ENCODE data around the gene STMP1. TPM values are rescaled to one million over a fixed set of nuclear protein-coding genes. Genes with fewer than 3 reads are reported as not detected.

The STMP1 gene
- polyA plus RNA-seq (2012; ENCODE audit: insufficient read length, low read depth): 40.5 TPM

- TF ChIP-seq TAF1 (IDR thresholded peaks at IDR 0.05; ENCODE audit: borderline replicate concordance, insufficient read depth, low read length) (peak; percentile 93), FOXP2 (optimal IDR thresholded peaks at IDR 0.05; ENCODE audit: borderline replicate concordance, extremely low read depth, extremely low read length, insufficient read depth) (peak; percentile 98), SIN3A (IDR thresholded peaks at IDR 0.05; ENCODE audit: borderline replicate concordance, insufficient read depth, low read length) (no peak; the same call in 1 of the 2 replicates), REST (IDR thresholded peaks at IDR 0.05; ENCODE audit: insufficient read depth in 1 of 2, low read depth in 2 of 2, low read length in 2 of 2) (peak in 1 of 2 experiments; percentile 47; a peak in 1 of 4 replicates), POLR2AphosphoS5 (IDR thresholded peaks at IDR 0.05; ENCODE audit: low read depth, low read length) (peak; percentile 89)
Measured at GRCh38 chr7:135662373-135663114, at the start of gene STMP1. Gene STMP1, plus strand, starts transcription at chr7:135662514.

- TF ChIP-seq FOXP2 (optimal IDR thresholded peaks at IDR 0.05; ENCODE audit: borderline replicate concordance, extremely low read depth, extremely low read length, insufficient read depth): no peak
- TF ChIP-seq REST (IDR thresholded peaks at IDR 0.05; ENCODE audit: insufficient read depth in 1 of 2, low read depth in 2 of 2, low read length in 2 of 2): no peak
- TF ChIP-seq TAF1 (IDR thresholded peaks at IDR 0.05; ENCODE audit: borderline replicate concordance, insufficient read depth, low read length): no peak
- TF ChIP-seq POLR2AphosphoS5 (IDR thresholded peaks at IDR 0.05; ENCODE audit: low read depth, low read length): no peak
- no peak for TF ChIP-seq SIN3A (IDR thresholded peaks at IDR 0.05; ENCODE audit: borderline replicate concordance, insufficient read depth, low read length)
Measured at GRCh38 chr7:135616136-135616535, 46.2 kb upstream of the STMP1 start.

DNA sequence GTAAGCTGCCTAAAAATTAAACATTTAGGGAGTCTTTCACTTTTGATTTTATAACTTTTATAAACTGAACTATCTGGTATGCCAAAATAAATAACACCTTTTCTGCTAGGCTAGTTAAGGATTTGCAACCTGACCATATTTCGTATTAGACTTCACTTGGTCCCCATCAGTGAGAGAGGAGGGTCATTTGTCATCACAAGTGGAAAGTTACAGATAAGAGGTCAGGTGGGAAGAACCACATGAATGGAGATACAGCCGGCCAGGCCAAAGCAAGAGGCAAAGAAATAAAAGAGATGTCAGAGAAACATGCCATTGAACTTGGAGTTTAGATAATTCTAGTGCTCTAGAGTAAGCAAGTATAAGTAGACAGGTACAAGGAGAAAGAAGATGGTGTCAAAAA, 44.5 kb upstream of the STMP1 start:
- TF ChIP-seq FOXP2 (optimal IDR thresholded peaks at IDR 0.05; ENCODE audit: borderline replicate concordance, extremely low read depth, extremely low read length, insufficient read depth) (no peak), POLR2AphosphoS5 (IDR thresholded peaks at IDR 0.05; ENCODE audit: low read depth, low read length) (no peak), SIN3A (IDR thresholded peaks at IDR 0.05; ENCODE audit: borderline replicate concordance, insufficient read depth, low read length) (no peak)

GRCh38 chr7:135618510-135618909, 43.8 kb upstream of the STMP1 start:
- TF ChIP-seq FOXP2 (optimal IDR thresholded peaks at IDR 0.05; ENCODE audit: borderline replicate concordance, extremely low read depth, extremely low read length, insufficient read depth) (no peak), REST (IDR thresholded peaks at IDR 0.05; ENCODE audit: insufficient read depth in 1 of 2, low read depth in 2 of 2, low read length in 2 of 2) (no peak), SIN3A (IDR thresholded peaks at IDR 0.05; ENCODE audit: borderline replicate concordance, insufficient read depth, low read length) (no peak), POLR2AphosphoS5 (IDR thresholded peaks at IDR 0.05; ENCODE audit: low read depth, low read length) (no peak), TAF1 (IDR thresholded peaks at IDR 0.05; ENCODE audit: borderline replicate concordance, insufficient read depth, low read length) (no peak)

GRCh38 chr7:135620447-135620846, 41.9 kb upstream of the STMP1 start:
- no peak for TF ChIP-seq TAF1 (IDR thresholded peaks at IDR 0.05; ENCODE audit: borderline replicate concordance, insufficient read depth, low read length)

All from PFSK-1 (cell line).